ENCODE measurements around the gene SLC2A1. TPM values are rescaled to one million over a fixed set of nuclear protein-coding genes. Genes with fewer than 3 reads are reported as not detected.
A peak's percentile ranks its signal among the peaks of the same experiment; 100 is the strongest.

The SLC2A1 gene
- total RNA-seq, 1 donor from 2014 or later, result 511 TPM

GRCh38 chr1:42932442-42932941 lies 26.2 kb downstream of the SLC2A1 start:
- no peak for TF ChIP-seq CTCF (IDR thresholded peaks at IDR 0.05; ENCODE audit: unreplicated experiment)
- no peaks in the 10 kb centered on the region for H3K9me3 Mint-ChIP-seq (ENCODE audit: unreplicated experiment)
- no peak for DNase-seq (ENCODE audit: low spot score)
- H3K4me1 Mint-ChIP-seq (ENCODE audit: unreplicated experiment), result peaks cover 64% of the 10 kb centered on the region
- H3K27ac Mint-ChIP-seq (ENCODE audit: unreplicated experiment), result peak overlapping the region; percentile 13
- H3K27me3 Mint-ChIP-seq (ENCODE audit: unreplicated experiment), result peaks cover 26% of the 10 kb centered on the region
- H3K36me3 Mint-ChIP-seq (ENCODE audit: low read depth, unreplicated experiment), result peaks cover 61% of the 10 kb centered on the region
- H3K4me3 Mint-ChIP-seq (ENCODE audit: unreplicated experiment), result peak overlapping the region; percentile 74

- no peak for TF ChIP-seq CTCF (IDR thresholded peaks at IDR 0.05; ENCODE audit: unreplicated experiment)
- Mint-ChIP-seq H3K4me3 (ENCODE audit: unreplicated experiment) (peak overlapping the region; percentile 74), H3K27me3 (ENCODE audit: unreplicated experiment) (peaks cover 22% of the 10 kb centered on the region), H3K27ac (ENCODE audit: unreplicated experiment) (peak overlapping the region; percentile 52), H3K4me1 (ENCODE audit: unreplicated experiment) (peaks cover 59% of the 10 kb centered on the region), H3K36me3 (ENCODE audit: low read depth, unreplicated experiment) (peaks cover 61% of the 10 kb centered on the region), H3K9me3 (ENCODE audit: unreplicated experiment) (no peaks in the 10 kb centered on the region)
- no peak for DNase-seq (ENCODE audit: low spot score)
Measured at GRCh38 chr1:42931911-42932422, 26.7 kb downstream of the SLC2A1 start.

GRCh38 chr1:42931108-42931539 lies 27.5 kb downstream of the SLC2A1 start:
- Mint-ChIP-seq H3K4me1 (ENCODE audit: unreplicated experiment) (peaks cover 55% of the 10 kb centered on the region), H3K36me3 (ENCODE audit: low read depth, unreplicated experiment) (peaks cover 58% of the 10 kb centered on the region), H3K4me3 (ENCODE audit: unreplicated experiment) (peak overlapping the region; percentile 60), H3K27me3 (ENCODE audit: unreplicated experiment) (peaks cover 19% of the 10 kb centered on the region), H3K9me3 (ENCODE audit: unreplicated experiment) (no peaks in the 10 kb centered on the region), H3K27ac (ENCODE audit: unreplicated experiment) (peak overlapping the region; percentile 82)
- TF ChIP-seq CTCF (IDR thresholded peaks at IDR 0.05; ENCODE audit: unreplicated experiment), result peak; percentile 74
- peak; percentile 53 for DNase-seq (ENCODE audit: low spot score)

- peak overlapping the region; percentile 60 for H3K4me3 Mint-ChIP-seq (ENCODE audit: unreplicated experiment)
Measured at GRCh38 chr1:42930178-42931107, 28.2 kb downstream of the SLC2A1 start.

More at GRCh38 chr1:42930178-42931107, 28.2 kb downstream of the SLC2A1 start:
- peaks cover 60% of the 10 kb centered on the region for H3K4me1 Mint-ChIP-seq (ENCODE audit: unreplicated experiment)
- peaks cover 64% of the 10 kb centered on the region for H3K36me3 Mint-ChIP-seq (ENCODE audit: low read depth, unreplicated experiment)
- peaks cover 23% of the 10 kb centered on the region for H3K27me3 Mint-ChIP-seq (ENCODE audit: unreplicated experiment)
- DNase-seq (ENCODE audit: low spot score), result no peak
- no peak for TF ChIP-seq CTCF (IDR thresholded peaks at IDR 0.05; ENCODE audit: unreplicated experiment)
- no peak overlapping the region for H3K27ac Mint-ChIP-seq (ENCODE audit: unreplicated experiment)
- no peaks in the 10 kb centered on the region for H3K9me3 Mint-ChIP-seq (ENCODE audit: unreplicated experiment)

Data from endothelial cell (in vitro differentiated cells).